IPS DF 19.7 (cell line): Measurements from ENCODE around the gene ATP2B2.
"Not testable (repeated sequence)": the region's sequence is repeated elsewhere in the genome, so short reads cannot be mapped to it uniquely, and the experiment has no call there.

Experiments
- DNase-seq: peaks from one replicate; pipeline ENCODE4 v3.0.0-alpha.2; 2013; ENCODE audit warnings: low read depth, low spot score

Gene ATP2B2

GRCh38 chr3:10384541-10385360, 120.6 kb downstream of the ATP2B2 start:
- no peak for DNase-seq

GRCh38 chr3:10383850-10384248, 121.5 kb downstream of the ATP2B2 start:
- no peak for DNase-seq

- DNase-seq, result no peak
These were observed 122.2 kb downstream of the ATP2B2 start for GRCh38 chr3:10382892-10383849.

- not testable (repeated sequence) for DNase-seq
These were observed 122.9 kb downstream of the ATP2B2 start for GRCh38 chr3:10382445-10382844.

GRCh38 chr3:10381336-10381735, 124.0 kb downstream of the ATP2B2 start:
- DNase-seq, result no peak

GRCh38 chr3:10380906-10381305, 124.5 kb downstream of the ATP2B2 start:
- no peak for DNase-seq

GRCh38 chr3:10379961-10380360, 125.4 kb downstream of the ATP2B2 start:
- DNase-seq, result no peak

GRCh38 chr3:10379161-10379560, 126.2 kb downstream of the ATP2B2 start:
- no peak for DNase-seq

GRCh38 chr3:10378742-10379141, 126.6 kb downstream of the ATP2B2 start:
- DNase-seq, result no peak

GRCh38 chr3:10378246-10378645, 127.1 kb downstream of the ATP2B2 start:
- no peak for DNase-seq

GRCh38 chr3:10377148-10377725, 128.1 kb downstream of the ATP2B2 start:
- DNase-seq, result no peak

GRCh38 chr3:10376353-10376752, 129.0 kb downstream of the ATP2B2 start:
- no peak for DNase-seq

- no peak for DNase-seq
These were observed 129.9 kb downstream of the ATP2B2 start for GRCh38 chr3:10375296-10376053.

GRCh38 chr3:10374311-10374710, 131.1 kb downstream of the ATP2B2 start:
- DNase-seq, result no peak

- no peak for DNase-seq
These were observed 131.6 kb downstream of the ATP2B2 start for GRCh38 chr3:10373686-10374261.

GRCh38 chr3:10371789-10372188, 133.6 kb downstream of the ATP2B2 start:
- no peak for DNase-seq

- DNase-seq, result no peak
These were observed 134.2 kb downstream of the ATP2B2 start for GRCh38 chr3:10371167-10371566.

- no peak for DNase-seq
These were observed 135.0 kb downstream of the ATP2B2 start for GRCh38 chr3:10370429-10370828.

GRCh38 chr3:10368512-10368911, 136.9 kb downstream of the ATP2B2 start:
- no peak for DNase-seq

- DNase-seq, result no peak
These were observed 137.9 kb downstream of the ATP2B2 start for GRCh38 chr3:10367506-10367905.

GRCh38 chr3:10366651-10367101, 138.7 kb downstream of the ATP2B2 start:
- DNase-seq, result no peak
